Upper lobe of left lung (tissue), 4 donors: ENCODE results near the gene PPBP.

Source experiments
- CTCF ChIP-seq, 6 experiments: fragments of 450-650 bp in 4 of 6; fragments of 200-600 bp in 2 of 6; sonication (generic) in 2 of 6; IDR thresholded peaks; one replicate each; pipeline ENCODE4 v1.5.1; 2016 to 2019; ENCODE audit warnings: antibody characterized with exemption in 6 of 6
- EP300 ChIP-seq, 4 donors: sonication (generic); formaldehyde crosslinking; IDR thresholded peaks; one replicate each; pipeline ENCODE4 v1.5.1; 2017; ENCODE audit warnings: antibody characterized with exemption in 4 of 4, control low read depth in 2 of 4
- POLR2A ChIP-seq, 4 donors: fragments of 450-650 bp; IDR thresholded peaks; one replicate each; pipeline ENCODE4 v1.5.1; 2016 to 2017; ENCODE audit warnings: antibody characterized with exemption in 4 of 4, mild to moderate bottlenecking in 2 of 4

DNA sequence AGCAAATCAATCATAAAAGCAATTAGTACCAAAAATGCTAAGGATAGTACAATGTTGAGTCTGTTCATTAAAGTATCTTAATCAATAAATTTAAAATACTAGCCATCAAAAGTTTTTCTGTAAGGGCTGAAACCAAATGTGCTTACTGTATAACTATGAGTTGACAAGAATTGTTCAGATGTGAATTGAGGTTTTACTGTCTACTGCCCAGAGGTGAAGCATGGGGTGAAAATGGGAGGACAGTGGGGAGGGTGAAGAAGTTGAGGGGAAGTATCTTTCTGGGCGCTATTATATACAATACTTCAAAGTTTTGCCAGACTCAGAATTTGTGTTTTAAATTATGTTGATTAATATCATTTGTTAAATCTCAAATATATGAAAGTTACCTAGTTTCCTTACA lies 4.1 kb upstream of the PPBP start:
- no peak for TF ChIP-seq POLR2A (IDR thresholded peaks at IDR 0.05)
- TF ChIP-seq CTCF (IDR thresholded peaks at IDR 0.05), result no peak
- TF ChIP-seq EP300 (IDR thresholded peaks at IDR 0.05), result no peak
